Measurements from ENCODE around the gene MMS22L.
"Not testable (repeated sequence)": the region's sequence is repeated elsewhere in the genome, so short reads cannot be mapped to it uniquely, and the experiment has no call there.

Gene MMS22L

GRCh38 chr6:97218912-97219311, 64.1 kb downstream of the MMS22L start:
- DNase-seq: no peak

- DNase-seq: no peak
These were observed 67.8 kb downstream of the MMS22L start for GRCh38 chr6:97215157-97215769.

GRCh38 chr6:97214671-97215070, 68.3 kb downstream of the MMS22L start:
- no peak for DNase-seq

GRCh38 chr6:97207383-97207782, 75.6 kb downstream of the MMS22L start:
- no peak for DNase-seq

- no peak for DNase-seq
These were observed 77.0 kb downstream of the MMS22L start for GRCh38 chr6:97205966-97206365.

- DNase-seq: no peak
These were observed 79.7 kb downstream of the MMS22L start for GRCh38 chr6:97203343-97203742.

- no peak for DNase-seq
These were observed 84.9 kb downstream of the MMS22L start for GRCh38 chr6:97198046-97198565.

GRCh38 chr6:97195117-97195516, 87.9 kb downstream of the MMS22L start:
- DNase-seq: no peak

GRCh38 chr6:97189767-97190166, 93.2 kb downstream of the MMS22L start:
- no peak for DNase-seq

GRCh38 chr6:97187951-97188350, 95.1 kb downstream of the MMS22L start:
- DNase-seq: no peak

- peak; percentile 51 for DNase-seq
These were observed 96.5 kb downstream of the MMS22L start for GRCh38 chr6:97186416-97186999.

GRCh38 chr6:97177905-97178304, 105.1 kb downstream of the MMS22L start:
- DNase-seq: no peak

- DNase-seq: no peak
These were observed 106.5 kb downstream of the MMS22L start for GRCh38 chr6:97176468-97176867.

GRCh38 chr6:97175806-97176205, 107.2 kb downstream of the MMS22L start:
- DNase-seq: no peak

- DNase-seq: no peak
These were observed 108.5 kb downstream of the MMS22L start for GRCh38 chr6:97174471-97174870.

- no peak for DNase-seq
These were observed 122.7 kb downstream of the MMS22L start for GRCh38 chr6:97160280-97160679.

- not testable (repeated sequence) for DNase-seq
These were observed 127.6 kb downstream of the MMS22L start for GRCh38 chr6:97155447-97155846.

- no peak for DNase-seq
These were observed 129.0 kb downstream of the MMS22L start for GRCh38 chr6:97154015-97154414.

- no peak for DNase-seq
These were observed 131.4 kb downstream of the MMS22L start for GRCh38 chr6:97151601-97152000.

- DNase-seq: no peak
These were observed 132.1 kb downstream of the MMS22L start for GRCh38 chr6:97150932-97151331.

GRCh38 chr6:97147421-97147820, 135.6 kb downstream of the MMS22L start:
- no peak for DNase-seq

GRCh38 chr6:97145691-97146090, 137.3 kb downstream of the MMS22L start:
- DNase-seq: no peak

GRCh38 chr6:97141756-97142155, 141.3 kb downstream of the MMS22L start:
- no peak for DNase-seq

GRCh38 chr6:97138581-97138980, 144.4 kb downstream of the MMS22L start:
- no peak for DNase-seq
